Suprapubic skin (tissue), 4 donors: ENCODE data around the gene WDR90. TPM values are rescaled to one million over a fixed set of nuclear protein-coding genes. Genes with fewer than 3 reads are reported as not detected.
A peak's percentile ranks its signal among the peaks of the same experiment; 100 is the strongest.

ENCODE experiments used
- DNase-seq, 2 donors: peaks; one replicate each; pipeline ENCODE4 v3.0.0-alpha.2; 2019; ENCODE audit warnings: low spot score in 2 of 2
- H3K27ac ChIP-seq: fragments of 200-600 bp; sonication (generic); one replicate; pipeline ENCODE4 v1.5.1; 2019
- H3K27me3 ChIP-seq: fragments of 200-600 bp; sonication (generic); one replicate; pipeline ENCODE4 v1.5.1; 2019
- H3K36me3 ChIP-seq: fragments of 200-600 bp; sonication (generic); one replicate; pipeline ENCODE4 v1.5.1; 2019
- H3K4me1 ChIP-seq: fragments of 200-600 bp; sonication (generic); one replicate; pipeline ENCODE4 v1.5.1; 2019
- H3K4me3 ChIP-seq: fragments of 200-600 bp; sonication (generic); one replicate; pipeline ENCODE4 v1.5.1; 2019; ENCODE audit warnings: mild to moderate bottlenecking
- H3K9me3 ChIP-seq: fragments of 200-600 bp; sonication (generic); one replicate; pipeline ENCODE4 v1.5.1; 2019
- CTCF ChIP-seq, 2 donors: fragments of 200-600 bp in 1 of 2; fragments of 450-650 bp in 1 of 2; sonication (generic) in 1 of 2; IDR thresholded peaks; one replicate each; pipeline ENCODE4 v1.5.1; 2016 to 2019; ENCODE audit warnings: antibody characterized with exemption in 2 of 2, mild to moderate bottlenecking in 1 of 2, moderate library complexity in 1 of 2
- EP300 ChIP-seq: sonication (generic); formaldehyde crosslinking; IDR thresholded peaks from one replicate; pipeline ENCODE4 v1.6.1; 2017; ENCODE audit warnings: antibody characterized with exemption
- POLR2A ChIP-seq, 2 donors: fragments of 450-650 bp; IDR thresholded peaks; one replicate each; pipeline ENCODE4 v1.6.1; 2017; ENCODE audit warnings: antibody characterized with exemption in 2 of 2, mild to moderate bottlenecking in 2 of 2, moderate library complexity in 2 of 2
- POLR2AphosphoS5 ChIP-seq, 3 donors: sonication (generic); formaldehyde crosslinking; IDR thresholded peaks; one replicate each; pipeline ENCODE4 v1.6.1; 2017; ENCODE audit warnings: antibody characterized with exemption in 3 of 3
- WGBS: methylation state at CpG from one replicate; pipeline ENCODE4 v1.1.5; 2018; 5-methylcytosine and 5-hydroxymethylcytosine counted together
- total RNA-seq, 4 donors: library from RNA; depleted of rRNA; stranded (reverse); fragments of >200 nt; gene quantifications; one replicate each; pipeline ENCODE4 v1.1.0, GENCODE V29; 2016

WDR90 gene
- total RNA-seq, 4 donors from 2014 or later: 18.3 to 63.0 (median 32.2) TPM

GRCh38 chr16:700684-701584 lies 51.8 kb downstream of the WDR90 start:
- peaks cover 26% of the 10 kb centered on the region for H3K4me1 ChIP-seq
- no peaks in the 10 kb centered on the region for H3K36me3 ChIP-seq
- TF ChIP-seq EP300: no peak
- TF ChIP-seq POLR2AphosphoS5 (IDR thresholded peaks at IDR 0.05): no peak
- no peak for TF ChIP-seq CTCF (IDR thresholded peaks at IDR 0.05)
- no peak for TF ChIP-seq POLR2A (IDR thresholded peaks at IDR 0.05)
- no CpG with 5 or more reads among the region's 76 CpGs for WGBS
- no peak overlapping the region for H3K4me3 ChIP-seq
- H3K9me3 ChIP-seq: no peaks in the 10 kb centered on the region
- H3K27ac ChIP-seq: no peak overlapping the region
- DNase-seq: no peak
- H3K27me3 ChIP-seq: peaks cover 97% of the 10 kb centered on the region

GRCh38 chr16:702341-702740 lies 53.2 kb downstream of the WDR90 start:
- Histone ChIP-seq H3K4me3 (no peak overlapping the region), H3K27me3 (peaks cover 97% of the 10 kb centered on the region), H3K36me3 (no peaks in the 10 kb centered on the region), H3K9me3 (no peaks in the 10 kb centered on the region), H3K4me1 (peaks cover 34% of the 10 kb centered on the region), H3K27ac (no peak overlapping the region)
- 85% methylated on average over 19 of the region's 19 CpGs for WGBS
- DNase-seq: no peak
- TF ChIP-seq EP300 (no peak), CTCF (IDR thresholded peaks at IDR 0.05) (no peak), POLR2A (IDR thresholded peaks at IDR 0.05) (no peak), POLR2AphosphoS5 (IDR thresholded peaks at IDR 0.05) (no peak)

- Histone ChIP-seq H3K4me1 (peaks cover 35% of the 10 kb centered on the region), H3K27ac (no peak overlapping the region), H3K9me3 (no peaks in the 10 kb centered on the region), H3K27me3 (peaks cover 97% of the 10 kb centered on the region), H3K4me3 (no peak overlapping the region), H3K36me3 (no peaks in the 10 kb centered on the region)
- WGBS: 74% methylated on average over 10 of the region's 12 CpGs
- TF ChIP-seq POLR2AphosphoS5 (IDR thresholded peaks at IDR 0.05) (no peak), EP300 (no peak), POLR2A (IDR thresholded peaks at IDR 0.05) (no peak), CTCF (IDR thresholded peaks at IDR 0.05) (no peak)
- DNase-seq: no peak
Measured at GRCh38 chr16:703406-703805, 54.2 kb downstream of the WDR90 start.

GRCh38 chr16:704047-704446 lies 54.9 kb downstream of the WDR90 start:
- H3K36me3 ChIP-seq: no peaks in the 10 kb centered on the region
- no peak overlapping the region for H3K4me3 ChIP-seq
- no peak for TF ChIP-seq EP300
- TF ChIP-seq POLR2AphosphoS5 (IDR thresholded peaks at IDR 0.05): no peak
- TF ChIP-seq CTCF (IDR thresholded peaks at IDR 0.05): no peak
- no peak for TF ChIP-seq POLR2A (IDR thresholded peaks at IDR 0.05)
- no peak for DNase-seq
- no peak overlapping the region for H3K27ac ChIP-seq
- WGBS: 53% methylated on average over 6 of the region's 7 CpGs
- peaks cover 35% of the 10 kb centered on the region for H3K4me1 ChIP-seq
- peaks cover 99% of the 10 kb centered on the region for H3K27me3 ChIP-seq
- H3K9me3 ChIP-seq: no peaks in the 10 kb centered on the region

GRCh38 chr16:704552-705380 lies 55.6 kb downstream of the WDR90 start:
- no peaks in the 10 kb centered on the region for H3K36me3 ChIP-seq
- no peak for DNase-seq
- peak overlapping the region; percentile 43 for H3K4me3 ChIP-seq
- no peaks in the 10 kb centered on the region for H3K9me3 ChIP-seq
- no peak overlapping the region for H3K27ac ChIP-seq
- H3K27me3 ChIP-seq: peaks cover 99% of the 10 kb centered on the region
- 15% methylated on average over 13 of the region's 50 CpGs for WGBS
- H3K4me1 ChIP-seq: peaks cover 35% of the 10 kb centered on the region
- no peak for TF ChIP-seq CTCF (IDR thresholded peaks at IDR 0.05)
- no peak for TF ChIP-seq EP300
- TF ChIP-seq POLR2A (IDR thresholded peaks at IDR 0.05): no peak
- TF ChIP-seq POLR2AphosphoS5 (IDR thresholded peaks at IDR 0.05): no peak
